ENCODE data around the gene SNX25.

GRCh38 chr4:185189606-185190305 lies 19.6 kb upstream of the SNX25 start:
- TF ChIP-seq POLR2A (IDR thresholded peaks at IDR 0.05) (no peak), EP300 (IDR thresholded peaks at IDR 0.05) (no peak)
- TF ChIP-seq, protein P1, sequence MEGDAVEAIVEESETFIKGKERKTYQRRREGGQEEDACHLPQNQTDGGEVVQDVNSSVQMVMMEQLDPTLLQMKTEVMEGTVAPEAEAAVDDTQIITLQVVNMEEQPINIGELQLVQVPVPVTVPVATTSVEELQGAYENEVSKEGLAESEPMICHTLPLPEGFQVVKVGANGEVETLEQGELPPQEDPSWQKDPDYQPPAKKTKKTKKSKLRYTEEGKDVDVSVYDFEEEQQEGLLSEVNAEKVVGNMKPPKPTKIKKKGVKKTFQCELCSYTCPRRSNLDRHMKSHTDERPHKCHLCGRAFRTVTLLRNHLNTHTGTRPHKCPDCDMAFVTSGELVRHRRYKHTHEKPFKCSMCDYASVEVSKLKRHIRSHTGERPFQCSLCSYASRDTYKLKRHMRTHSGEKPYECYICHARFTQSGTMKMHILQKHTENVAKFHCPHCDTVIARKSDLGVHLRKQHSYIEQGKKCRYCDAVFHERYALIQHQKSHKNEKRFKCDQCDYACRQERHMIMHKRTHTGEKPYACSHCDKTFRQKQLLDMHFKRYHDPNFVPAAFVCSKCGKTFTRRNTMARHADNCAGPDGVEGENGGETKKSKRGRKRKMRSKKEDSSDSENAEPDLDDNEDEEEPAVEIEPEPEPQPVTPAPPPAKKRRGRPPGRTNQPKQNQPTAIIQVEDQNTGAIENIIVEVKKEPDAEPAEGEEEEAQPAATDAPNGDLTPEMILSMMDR (IDR thresholded peaks at IDR 0.05): no peak

All from stomach (tissue), 4 donors.